HUES6 (cell line): ENCODE data around the gene PARD3B.

Experiments
- H3K27ac ChIP-seq: 2 replicates; pipeline ENCODE4 v1.7.0; 2013; ENCODE audit warnings: low read depth, mild to moderate bottlenecking, low read length, inconsistent platforms
- H3K27me3 ChIP-seq: 2 replicates; pipeline ENCODE4 v1.6.1; 2013; ENCODE audit warnings: low read length; ENCODE audit not compliant: control insufficient read depth, insufficient read depth
- H3K36me3 ChIP-seq: 2 replicates; pipeline ENCODE4 v1.6.1; 2013; ENCODE audit warnings: low read length; ENCODE audit not compliant: control insufficient read depth, insufficient read depth
- H3K4me1 ChIP-seq: 2 replicates; pipeline ENCODE4 v1.6.1; 2013; ENCODE audit warnings: low read length; ENCODE audit not compliant: control insufficient read depth, insufficient read depth
- H3K4me3 ChIP-seq: 2 replicates; pipeline ENCODE4 v1.5.1; 2013; ENCODE audit warnings: low read depth, low read length
- H3K9ac ChIP-seq: one replicate; pipeline ENCODE4 v1.6.1; 2013; ENCODE audit warnings: mild to moderate bottlenecking, low read length
- H3K9me3 ChIP-seq: 2 replicates; pipeline ENCODE4 v1.6.1; 2013; ENCODE audit warnings: low read depth, low read length; ENCODE audit not compliant: control insufficient read depth, insufficient read depth

The PARD3B gene

DNA sequence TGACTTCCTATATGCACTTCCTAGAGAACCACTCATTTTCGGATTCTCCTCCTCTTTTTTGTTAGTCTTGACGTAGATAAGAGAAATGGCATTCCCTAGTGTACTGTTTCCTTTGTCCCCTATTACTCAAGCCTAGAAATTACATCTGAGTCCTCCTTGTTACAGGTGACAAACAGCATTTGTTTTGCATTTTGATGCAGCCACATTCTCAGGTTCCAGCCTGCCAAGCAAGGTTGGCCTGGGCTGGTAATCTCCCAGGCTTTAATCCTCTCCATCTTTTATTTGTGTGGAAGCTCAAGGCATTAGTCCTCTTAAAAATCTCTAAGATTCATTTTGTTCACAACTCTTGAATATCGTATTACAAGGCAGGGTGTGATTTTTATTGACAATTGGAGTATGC is 819.0 kb downstream of the PARD3B start:
- Histone ChIP-seq H3K9ac (no peak overlapping the region), H3K4me1 (peaks cover 17% of the 10 kb centered on the region; the same call in 1 of the 2 replicates), H3K27me3 (no peaks in the 10 kb centered on the region)

DNA sequence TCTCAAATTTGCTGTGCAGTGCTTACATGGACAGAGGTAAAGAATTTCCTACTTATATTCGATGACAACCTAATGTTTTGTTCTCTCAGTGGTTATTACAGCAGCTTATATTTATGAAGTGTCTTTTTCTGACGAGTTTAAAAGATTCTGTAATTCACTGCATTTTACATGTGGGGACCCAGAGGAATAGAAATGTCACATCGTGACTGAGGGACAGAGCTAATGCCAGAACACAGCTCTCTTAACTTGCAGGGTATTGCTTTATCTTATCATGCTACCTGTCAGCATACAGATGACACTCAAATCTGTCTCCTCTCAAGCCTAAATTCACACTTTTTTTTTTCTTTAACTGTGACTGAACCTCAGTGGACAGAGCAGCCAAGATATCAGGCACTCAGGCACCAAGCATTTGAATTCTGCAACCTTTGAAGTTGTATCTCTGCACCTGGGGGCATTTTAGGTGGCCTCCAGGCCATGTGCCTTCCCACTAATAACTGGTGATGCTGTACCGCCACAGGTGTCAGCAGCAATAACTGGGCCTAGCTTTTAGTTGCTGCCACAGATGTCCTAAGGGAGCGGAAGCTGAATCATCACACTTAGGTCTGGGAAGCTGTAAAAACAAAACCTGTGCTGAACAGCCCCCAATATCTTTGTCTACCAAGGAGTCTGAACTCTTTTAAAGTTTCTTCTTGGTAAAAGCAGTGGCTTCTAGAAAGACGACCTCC is 821.2 kb downstream of the PARD3B start:
- Histone ChIP-seq H3K9me3 (no peaks in the 10 kb centered on the region), H3K27me3 (no peaks in the 10 kb centered on the region), H3K27ac (no peak overlapping the region), H3K4me1 (peaks cover 15% of the 10 kb centered on the region; the same call in 1 of the 2 replicates), H3K9ac (no peak overlapping the region), H3K4me3 (no peak overlapping the region), H3K36me3 (no peaks in the 10 kb centered on the region)

More for the DNA sequence above, 819.0 kb downstream of the PARD3B start:
- no peaks in the 10 kb centered on the region for H3K9me3 ChIP-seq
- no peak overlapping the region for H3K4me3 ChIP-seq
- no peaks in the 10 kb centered on the region for H3K36me3 ChIP-seq
- H3K27ac ChIP-seq: no peak overlapping the region

DNA sequence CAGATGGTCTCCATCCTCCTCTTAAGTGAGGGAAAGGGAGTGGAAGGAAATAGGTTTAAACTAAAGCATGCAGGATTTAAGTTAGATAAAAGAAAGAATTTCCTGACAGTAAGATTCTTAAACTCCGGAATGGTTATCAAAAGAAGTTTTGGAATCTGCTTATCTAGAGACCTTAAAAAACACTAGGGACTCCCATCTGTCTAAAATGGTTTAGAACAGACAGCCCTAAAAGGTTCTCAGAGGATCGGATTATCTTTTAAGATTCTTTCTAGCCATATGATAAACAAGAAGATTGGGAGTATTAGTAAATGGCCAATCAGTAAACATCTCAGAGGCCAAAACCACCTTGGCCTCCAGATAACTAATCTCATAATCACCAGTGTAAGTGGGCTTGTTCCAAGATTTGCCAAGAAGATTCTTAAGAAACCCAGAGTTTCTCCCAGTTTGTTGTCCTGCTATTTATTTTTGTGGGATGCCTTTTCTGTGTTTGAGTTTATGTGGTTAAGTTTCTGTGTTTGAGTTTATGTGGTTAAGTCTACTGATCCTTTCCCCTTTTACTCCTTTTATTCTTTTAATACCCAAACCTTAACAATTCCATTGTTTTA is 822.2 kb downstream of the PARD3B start:
- Histone ChIP-seq H3K4me1 (peaks cover 15% of the 10 kb centered on the region; the same call in 1 of the 2 replicates), H3K36me3 (no peaks in the 10 kb centered on the region), H3K4me3 (no peak overlapping the region), H3K27me3 (no peaks in the 10 kb centered on the region), H3K27ac (no peak overlapping the region), H3K9ac (no peak overlapping the region), H3K9me3 (no peaks in the 10 kb centered on the region)

DNA sequence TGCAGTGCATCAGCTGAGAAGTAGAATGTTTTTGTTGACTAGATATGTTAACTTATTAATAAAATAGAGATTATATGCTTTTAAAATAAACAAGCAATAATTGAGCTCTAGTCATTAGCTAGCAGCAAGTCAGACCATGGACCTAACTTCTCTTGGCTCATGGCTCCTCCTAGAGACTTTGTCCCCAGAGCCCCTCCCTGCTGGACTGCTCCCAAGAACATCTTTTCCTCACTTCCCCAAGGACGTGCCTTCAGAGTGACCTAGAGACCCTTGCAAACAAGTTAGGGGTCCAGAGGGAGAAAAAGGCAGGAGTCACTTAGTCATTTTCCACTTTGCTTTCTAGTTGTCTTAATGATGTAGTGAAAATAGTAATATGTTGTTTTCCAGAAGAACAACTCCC is 824.5 kb downstream of the PARD3B start:
- Histone ChIP-seq H3K27me3 (no peaks in the 10 kb centered on the region), H3K4me3 (no peak overlapping the region), H3K36me3 (no peaks in the 10 kb centered on the region), H3K9ac (no peak overlapping the region), H3K27ac (no peak overlapping the region), H3K4me1 (peaks cover 9% of the 10 kb centered on the region; the same call in 1 of the 2 replicates), H3K9me3 (no peaks in the 10 kb centered on the region)

DNA sequence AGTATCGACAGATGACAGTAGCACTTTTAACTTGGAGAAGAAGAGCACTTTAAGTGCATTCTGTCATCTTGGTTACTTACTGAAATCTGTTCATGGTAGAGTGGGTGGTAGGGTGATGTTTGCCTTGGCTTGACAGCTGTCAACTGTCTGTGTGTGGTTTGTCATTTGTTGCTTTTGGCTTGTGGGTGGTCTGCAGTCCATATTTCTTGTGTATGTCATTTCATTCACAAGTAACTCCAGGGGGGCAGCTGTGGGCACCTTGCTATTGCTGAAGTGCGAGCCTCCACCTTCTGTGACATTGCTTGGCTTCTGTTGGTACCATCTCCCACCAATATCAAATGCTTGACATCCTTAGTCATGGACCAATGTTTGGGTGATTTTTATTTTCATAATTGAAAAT is 825.5 kb downstream of the PARD3B start:
- H3K4me1 ChIP-seq: peaks cover 9% of the 10 kb centered on the region; the same call in 1 of the 2 replicates
- H3K9me3 ChIP-seq: no peaks in the 10 kb centered on the region
- H3K36me3 ChIP-seq: no peaks in the 10 kb centered on the region
- no peaks in the 10 kb centered on the region for H3K27me3 ChIP-seq
- H3K4me3 ChIP-seq: no peak overlapping the region
- H3K9ac ChIP-seq: no peak overlapping the region
- H3K27ac ChIP-seq: no peak overlapping the region

DNA sequence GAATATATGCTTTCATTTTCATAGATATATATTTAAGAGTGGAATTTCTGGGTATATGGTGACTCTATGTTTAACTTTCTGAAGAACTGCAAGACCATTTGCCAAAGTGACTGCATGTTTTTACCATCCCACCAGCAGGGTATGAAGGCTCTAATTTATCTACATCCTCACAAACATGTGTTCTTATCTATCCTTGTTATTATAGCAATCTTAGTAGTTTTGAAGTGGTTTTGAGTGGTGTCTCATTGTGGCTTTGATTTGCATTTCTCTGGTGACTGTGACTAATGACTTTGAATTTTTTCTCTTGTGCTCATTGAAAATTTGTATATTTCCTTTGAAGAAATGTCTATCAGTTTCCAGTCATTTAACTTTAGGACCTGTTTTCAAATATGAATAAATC is 826.9 kb downstream of the PARD3B start:
- H3K9me3 ChIP-seq: no peaks in the 10 kb centered on the region
- no peaks in the 10 kb centered on the region for H3K27me3 ChIP-seq
- H3K36me3 ChIP-seq: no peaks in the 10 kb centered on the region
- H3K4me3 ChIP-seq: no peak overlapping the region
- peaks cover 6% of the 10 kb centered on the region; the same call in 1 of the 2 replicates for H3K4me1 ChIP-seq
- H3K27ac ChIP-seq: no peak overlapping the region
- H3K9ac ChIP-seq: no peak overlapping the region

DNA sequence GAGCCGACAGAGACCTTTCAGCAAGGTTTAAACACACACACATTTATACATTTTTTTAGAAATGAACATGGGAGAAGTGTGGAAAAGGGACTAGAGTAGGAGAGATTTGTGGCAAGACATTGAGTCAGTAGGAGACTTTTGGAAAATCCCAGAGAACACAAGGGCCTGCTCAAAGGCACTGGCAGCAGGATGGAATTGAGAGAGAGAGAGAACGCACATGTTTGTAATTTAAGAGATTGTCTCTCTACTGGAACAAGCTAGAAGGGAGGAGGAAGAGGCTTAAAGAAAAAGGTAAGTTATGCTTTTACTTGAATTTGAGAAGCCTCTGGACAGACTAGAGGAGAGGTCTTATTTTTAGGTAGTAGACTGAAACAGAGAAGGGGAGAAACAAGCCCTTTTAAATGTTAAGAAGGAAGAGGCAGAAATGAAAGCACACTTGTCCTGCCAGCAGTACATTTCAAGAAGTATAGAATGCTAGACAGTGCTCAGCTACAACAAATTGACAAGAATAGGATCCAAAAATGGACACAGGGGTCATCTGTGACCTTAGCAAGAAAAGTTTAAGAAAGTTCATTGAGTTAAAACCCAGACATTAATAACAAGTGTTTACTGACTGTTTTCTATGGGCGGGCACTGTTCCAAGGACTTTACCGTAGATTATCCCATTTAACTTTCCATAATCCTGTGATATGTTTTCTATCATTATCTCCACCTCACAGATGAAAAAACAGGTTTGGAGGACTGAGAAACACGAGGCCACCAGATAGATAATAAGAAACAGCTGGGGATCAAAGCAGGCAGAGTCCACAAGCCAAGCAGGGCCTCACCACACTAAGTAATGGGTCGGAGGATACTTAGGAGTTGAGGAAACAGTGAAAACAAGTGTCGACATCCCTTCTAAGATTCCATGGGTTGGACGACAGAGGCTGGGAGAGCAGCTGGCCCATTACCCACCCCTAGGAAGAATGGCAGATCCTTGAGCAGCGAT is 830.5 kb downstream of the PARD3B start:
- Histone ChIP-seq H3K4me1 (no peaks in the 10 kb centered on the region), H3K9me3 (no peaks in the 10 kb centered on the region), H3K9ac (no peak overlapping the region), H3K36me3 (no peaks in the 10 kb centered on the region), H3K4me3 (no peak overlapping the region), H3K27me3 (no peaks in the 10 kb centered on the region), H3K27ac (no peak overlapping the region)

DNA sequence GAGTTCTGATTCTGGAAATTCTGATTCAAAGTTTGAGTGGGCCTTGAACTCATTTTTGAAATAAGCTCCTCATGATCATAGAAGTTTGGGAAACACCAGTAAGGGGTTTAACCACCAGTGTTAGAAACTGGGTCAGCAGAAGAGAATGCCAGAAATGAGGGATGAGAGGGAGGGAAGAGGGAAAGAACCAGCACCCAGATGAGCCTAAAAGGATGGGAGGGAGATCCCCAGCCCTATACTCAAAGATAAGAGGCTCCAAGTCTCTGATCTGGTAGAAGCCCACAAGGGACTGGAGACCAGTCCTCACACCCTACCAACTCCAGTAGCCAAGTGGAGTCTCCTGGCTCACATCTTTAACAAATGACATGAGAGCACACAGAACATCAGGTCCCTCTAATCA is 832.0 kb downstream of the PARD3B start:
- Histone ChIP-seq H3K4me1 (no peaks in the 10 kb centered on the region), H3K36me3 (no peaks in the 10 kb centered on the region), H3K27me3 (no peaks in the 10 kb centered on the region), H3K27ac (no peak overlapping the region), H3K4me3 (no peak overlapping the region), H3K9me3 (no peaks in the 10 kb centered on the region), H3K9ac (no peak overlapping the region)

DNA sequence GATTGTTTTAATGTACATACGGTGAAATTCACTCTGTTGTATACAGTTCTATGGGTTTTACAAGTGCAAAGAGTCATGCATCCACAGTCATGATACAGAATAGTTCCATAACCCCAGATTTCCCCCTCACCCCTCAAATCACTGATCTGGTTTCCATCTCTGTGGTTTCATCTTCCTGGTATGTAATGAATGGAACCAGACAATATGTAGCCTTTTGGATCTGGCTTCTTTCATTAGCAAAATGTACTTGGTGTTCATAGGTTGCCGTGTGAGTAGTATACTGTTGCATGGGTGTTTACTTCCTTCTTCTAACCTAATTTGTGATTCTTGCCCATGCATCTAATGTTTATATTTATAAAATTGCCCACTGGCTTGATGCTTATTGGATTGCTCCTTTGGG is 838.3 kb downstream of the PARD3B start:
- Histone ChIP-seq H3K27me3 (no peaks in the 10 kb centered on the region), H3K27ac (no peak overlapping the region), H3K9me3 (no peaks in the 10 kb centered on the region), H3K9ac (no peak overlapping the region), H3K4me1 (no peaks in the 10 kb centered on the region), H3K4me3 (no peak overlapping the region), H3K36me3 (no peaks in the 10 kb centered on the region)

DNA sequence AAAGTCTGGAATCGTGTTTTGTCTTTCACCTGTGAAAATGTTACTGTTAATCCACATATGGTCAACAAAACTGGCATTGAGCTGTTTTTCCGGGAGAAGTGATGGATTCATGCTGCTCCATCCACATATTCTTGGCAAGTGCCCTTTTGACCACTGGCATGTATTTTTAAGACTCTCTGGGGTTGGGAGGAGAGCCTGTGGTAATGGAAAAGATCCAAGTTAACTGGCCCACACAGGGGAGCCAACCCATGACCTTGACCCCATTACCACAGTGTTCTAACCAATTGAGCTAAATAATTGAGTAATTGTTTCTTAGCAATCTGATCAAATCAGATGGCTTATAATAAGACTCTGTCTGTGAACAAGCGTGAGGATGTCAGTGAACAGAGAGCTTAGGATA is 840.8 kb downstream of the PARD3B start:
- Histone ChIP-seq H3K36me3 (no peaks in the 10 kb centered on the region), H3K4me3 (no peak overlapping the region), H3K27ac (no peak overlapping the region), H3K4me1 (0 out of 2 replicates have a peak, but pooled peaks cover 4% of the 10 kb centered on the region), H3K27me3 (no peaks in the 10 kb centered on the region), H3K9me3 (no peaks in the 10 kb centered on the region), H3K9ac (no peak overlapping the region)
